Glomerular visceral epithelial cell (primary cell): ENCODE data around the gene AKAP8L.

ENCODE experiments used
- DNase-seq: peaks from one replicate; pipeline ENCODE4 v3.0.0-alpha.2; 2016; ENCODE audit errors: extremely low spot score

Gene AKAP8L

GRCh38 chr19:15418579-15419412 lies at the start of gene AKAP8L:
AKAP8L (minus strand) TSS chr19:15418988; CDS start chr19:15418923, 65 bp downstream.
- peak; percentile 100 for DNase-seq

- no peak for DNase-seq
Observed at GRCh38 chr19:15467734-15468214, 49.0 kb upstream of the AKAP8L start.

- DNase-seq: no peak
Observed at GRCh38 chr19:15466851-15467733, 48.3 kb upstream of the AKAP8L start.

GRCh38 chr19:15464394-15465385 lies 45.9 kb upstream of the AKAP8L start, which contains the start of gene RASAL3:
RASAL3 (minus strand) TSS chr19:15464544; CDS start chr19:15464358, 186 bp downstream.
- no peak for DNase-seq

GRCh38 chr19:15463861-15464371 lies 45.1 kb upstream of the AKAP8L start:
- no peak for DNase-seq

- DNase-seq: no peak
Observed at GRCh38 chr19:15461694-15462093, 42.9 kb upstream of the AKAP8L start.

- no peak for DNase-seq
Observed at GRCh38 chr19:15457701-15458484, 39.1 kb upstream of the AKAP8L start.

- DNase-seq: no peak
Observed at GRCh38 chr19:15456871-15457700, 38.3 kb upstream of the AKAP8L start.

- no peak for DNase-seq
Observed at GRCh38 chr19:15456441-15456840, 37.7 kb upstream of the AKAP8L start.

- no peak for DNase-seq
Observed at GRCh38 chr19:15455996-15456395, 37.2 kb upstream of the AKAP8L start.

- no peak for DNase-seq
Observed at GRCh38 chr19:15453906-15454860, 35.4 kb upstream of the AKAP8L start.

- DNase-seq: no peak
Observed at GRCh38 chr19:15453091-15453578, 34.3 kb upstream of the AKAP8L start.

GRCh38 chr19:15452111-15453047 lies 33.6 kb upstream of the AKAP8L start:
- DNase-seq: peak; percentile 49

GRCh38 chr19:15450528-15450890 lies 31.7 kb upstream of the AKAP8L start:
- DNase-seq: no peak

- DNase-seq: peak; percentile 86
Observed at GRCh38 chr19:15449620-15450527, 31.1 kb upstream of the AKAP8L start, which contains the start of gene WIZ. WIZ (minus strand) TSS chr19:15449956; CDS start chr19:15448307, 1,649 bp downstream.
